ENCODE data around the gene S100A2.

The S100A2 gene

DNA sequence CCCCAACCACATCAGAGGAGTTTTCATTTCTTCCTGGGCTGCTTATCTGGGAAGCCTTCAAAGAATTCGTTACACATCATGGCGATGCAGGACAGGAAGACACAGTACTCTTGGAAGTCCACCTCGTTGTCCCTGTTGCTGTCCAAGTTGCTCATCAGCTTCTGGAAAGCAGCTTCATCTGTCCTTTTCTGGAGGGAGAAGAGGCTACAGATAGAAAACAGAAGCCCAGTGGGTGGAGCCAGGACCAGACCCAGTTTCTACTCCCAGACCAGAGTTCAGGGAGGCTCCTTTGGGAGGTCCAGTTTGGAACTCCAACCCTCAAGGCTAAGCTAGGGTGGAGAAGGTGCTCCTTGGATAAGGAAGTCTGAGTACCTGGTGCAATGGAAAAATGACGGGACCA lies 21.9 kb downstream of the S100A2 start:
- no peak for DNase-seq (ENCODE audit: low spot score)
- in situ Hi-C loops (cut with MboI; ENCODE audit: low sequenced_read_pairs, unreplicated experiment) = no loop called here
- TF ChIP-seq, protein P1, sequence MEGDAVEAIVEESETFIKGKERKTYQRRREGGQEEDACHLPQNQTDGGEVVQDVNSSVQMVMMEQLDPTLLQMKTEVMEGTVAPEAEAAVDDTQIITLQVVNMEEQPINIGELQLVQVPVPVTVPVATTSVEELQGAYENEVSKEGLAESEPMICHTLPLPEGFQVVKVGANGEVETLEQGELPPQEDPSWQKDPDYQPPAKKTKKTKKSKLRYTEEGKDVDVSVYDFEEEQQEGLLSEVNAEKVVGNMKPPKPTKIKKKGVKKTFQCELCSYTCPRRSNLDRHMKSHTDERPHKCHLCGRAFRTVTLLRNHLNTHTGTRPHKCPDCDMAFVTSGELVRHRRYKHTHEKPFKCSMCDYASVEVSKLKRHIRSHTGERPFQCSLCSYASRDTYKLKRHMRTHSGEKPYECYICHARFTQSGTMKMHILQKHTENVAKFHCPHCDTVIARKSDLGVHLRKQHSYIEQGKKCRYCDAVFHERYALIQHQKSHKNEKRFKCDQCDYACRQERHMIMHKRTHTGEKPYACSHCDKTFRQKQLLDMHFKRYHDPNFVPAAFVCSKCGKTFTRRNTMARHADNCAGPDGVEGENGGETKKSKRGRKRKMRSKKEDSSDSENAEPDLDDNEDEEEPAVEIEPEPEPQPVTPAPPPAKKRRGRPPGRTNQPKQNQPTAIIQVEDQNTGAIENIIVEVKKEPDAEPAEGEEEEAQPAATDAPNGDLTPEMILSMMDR (IDR thresholded peaks at IDR 0.05; ENCODE audit: borderline replicate concordance, control extremely low read depth, extremely low read depth, insufficient read depth, missing control alignments) = no peak

DNA sequence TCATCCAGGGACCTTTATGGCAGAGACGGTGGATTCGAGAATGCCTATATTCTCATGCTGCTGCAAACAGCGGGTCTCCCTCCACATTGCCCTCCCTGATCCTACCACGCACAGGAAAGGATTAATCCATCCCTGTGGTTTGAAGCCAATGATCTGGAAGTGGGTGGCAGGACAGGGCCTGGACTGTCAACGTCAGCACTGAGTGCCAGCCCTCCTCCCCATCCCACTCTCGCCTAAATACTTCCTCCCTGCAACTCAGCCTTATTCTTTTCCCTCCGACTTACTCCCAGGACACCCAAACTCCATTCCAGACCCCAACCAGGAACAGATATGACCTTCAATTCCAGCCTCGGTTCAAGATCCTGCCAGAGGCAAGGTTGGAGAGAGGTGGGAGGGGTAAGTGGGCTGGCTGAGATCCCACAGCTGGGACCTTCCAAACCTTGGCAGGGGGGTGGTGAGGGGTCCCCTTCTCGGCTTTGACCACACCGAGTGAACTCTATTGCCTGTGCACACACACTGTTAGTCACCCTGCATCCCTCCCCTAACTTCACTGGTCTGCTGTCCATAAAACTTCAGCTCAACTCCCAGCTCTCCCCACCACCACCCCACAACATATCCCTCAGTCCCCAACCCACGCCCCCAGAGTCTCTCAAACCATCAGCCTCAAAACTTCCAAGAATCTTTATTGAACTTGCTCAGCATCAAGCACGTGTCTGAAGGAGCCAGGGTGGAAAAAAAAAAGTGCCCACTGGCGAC lies 22.5 kb downstream of the S100A2 start:
- in situ Hi-C loops (cut with MboI; ENCODE audit: low sequenced_read_pairs, unreplicated experiment) = no loop called here
- DNase-seq (ENCODE audit: low spot score) = no peak
- TF ChIP-seq, protein P1 (IDR thresholded peaks at IDR 0.05; ENCODE audit: borderline replicate concordance, control extremely low read depth, extremely low read depth, insufficient read depth, missing control alignments) = no peak

DNA sequence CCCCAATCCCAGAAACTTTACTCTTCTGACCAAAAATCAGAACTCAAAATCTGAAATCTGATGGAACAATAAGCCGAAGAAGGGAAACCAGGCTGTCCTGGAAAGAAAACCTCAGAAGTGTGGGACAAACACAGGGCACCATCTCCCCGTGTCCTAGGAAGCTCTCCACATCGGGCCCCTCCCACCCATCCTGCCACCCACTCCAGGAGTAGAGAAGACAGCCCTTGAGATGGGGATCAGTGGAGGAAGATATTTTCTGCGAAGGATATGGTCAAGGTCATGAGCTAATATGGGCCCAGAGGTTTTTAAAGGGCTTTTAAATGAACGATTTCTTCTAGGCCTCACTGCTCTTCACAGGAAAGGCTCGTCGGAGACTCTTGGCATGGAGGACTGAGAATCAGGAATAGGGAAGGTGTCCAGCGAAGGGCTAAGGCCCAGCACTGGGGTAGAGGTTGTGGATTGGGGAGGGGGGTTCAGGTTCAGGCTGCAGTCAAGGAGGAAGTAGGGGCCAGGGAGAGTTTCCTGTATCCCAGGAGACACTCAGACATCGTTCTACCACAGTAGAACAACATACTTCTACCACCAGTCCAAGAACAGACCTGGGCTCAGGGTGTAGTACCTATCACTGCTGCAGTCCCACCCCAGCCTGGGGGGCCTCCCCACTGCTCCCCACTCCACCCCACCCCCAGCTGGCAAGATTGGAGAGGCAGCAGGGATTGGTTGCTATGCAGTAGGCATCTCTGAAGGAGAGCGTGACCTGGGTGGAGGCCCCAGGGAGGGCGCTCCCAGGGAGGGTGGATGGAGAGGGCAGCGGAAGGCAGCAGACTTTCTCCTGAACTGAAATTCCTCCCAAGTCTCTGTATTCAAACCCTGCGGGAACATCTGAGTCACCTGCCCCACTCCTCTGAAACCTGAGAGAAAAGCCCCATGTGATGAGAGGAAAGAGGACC lies 23.7 kb downstream of the S100A2 start:
- TF ChIP-seq, protein P1 (IDR thresholded peaks at IDR 0.05; ENCODE audit: borderline replicate concordance, control extremely low read depth, extremely low read depth, insufficient read depth, missing control alignments) = no peak
- DNase-seq (ENCODE audit: low spot score) = no peak
- in situ Hi-C loops (cut with MboI; ENCODE audit: low sequenced_read_pairs, unreplicated experiment) = no loop called here

DNA sequence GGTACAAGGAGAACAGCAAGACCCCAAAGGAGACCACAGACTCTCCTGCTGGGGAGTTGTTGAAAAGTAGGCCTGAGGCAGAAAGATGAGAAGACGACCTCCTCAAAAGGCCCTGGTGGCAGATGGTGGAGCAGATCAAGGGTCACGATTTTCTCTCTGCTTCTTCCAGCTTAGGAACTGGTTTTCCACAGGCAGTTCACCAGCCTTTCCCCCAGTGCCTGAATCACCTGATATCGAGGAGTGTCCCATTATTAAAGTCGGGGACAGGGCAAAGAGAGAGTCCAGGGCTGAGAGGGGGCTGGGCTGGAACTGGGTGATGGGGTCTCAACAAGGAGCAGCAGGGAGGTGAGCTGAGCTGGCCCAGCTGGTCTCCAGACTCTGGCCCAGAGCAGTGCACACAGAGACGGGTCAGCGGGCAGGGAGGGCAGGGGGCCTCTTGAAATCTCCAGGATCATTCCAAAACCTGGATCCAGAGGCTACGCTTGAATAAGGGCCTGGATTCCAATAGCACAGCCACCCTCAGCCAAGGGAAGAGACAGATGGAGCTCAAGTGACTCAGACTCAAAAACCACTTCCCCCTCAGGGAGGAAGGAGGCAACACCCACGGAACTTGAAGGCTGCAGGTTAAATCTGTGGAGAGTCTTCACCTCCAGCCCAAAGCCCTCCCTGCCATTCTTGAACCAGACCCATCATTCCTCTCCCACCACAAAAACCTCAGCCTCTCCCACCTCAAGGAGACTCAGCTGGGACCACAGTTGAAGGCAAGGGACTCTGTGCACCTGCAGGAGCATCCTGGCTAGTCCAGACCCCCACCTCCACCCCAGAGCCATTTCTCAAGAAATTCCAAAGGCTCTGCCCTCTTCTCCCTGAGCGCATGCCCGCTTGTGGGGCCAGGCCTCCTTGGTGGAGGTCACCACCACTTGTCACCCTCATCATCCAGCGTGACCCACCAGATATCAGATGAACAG lies 25.0 kb downstream of the S100A2 start, which contains the start of gene S100A5:
S100A5 (minus strand) TSS at position 541 of the 968 bp plus-strand sequence. CDS start 743 bp downstream, outside the sequence.
- in situ Hi-C loops (cut with MboI; ENCODE audit: low sequenced_read_pairs, unreplicated experiment) = no loop called here
- DNase-seq (ENCODE audit: low spot score) = no peak
- TF ChIP-seq, protein P1 (IDR thresholded peaks at IDR 0.05; ENCODE audit: borderline replicate concordance, control extremely low read depth, extremely low read depth, insufficient read depth, missing control alignments) = no peak

DNA sequence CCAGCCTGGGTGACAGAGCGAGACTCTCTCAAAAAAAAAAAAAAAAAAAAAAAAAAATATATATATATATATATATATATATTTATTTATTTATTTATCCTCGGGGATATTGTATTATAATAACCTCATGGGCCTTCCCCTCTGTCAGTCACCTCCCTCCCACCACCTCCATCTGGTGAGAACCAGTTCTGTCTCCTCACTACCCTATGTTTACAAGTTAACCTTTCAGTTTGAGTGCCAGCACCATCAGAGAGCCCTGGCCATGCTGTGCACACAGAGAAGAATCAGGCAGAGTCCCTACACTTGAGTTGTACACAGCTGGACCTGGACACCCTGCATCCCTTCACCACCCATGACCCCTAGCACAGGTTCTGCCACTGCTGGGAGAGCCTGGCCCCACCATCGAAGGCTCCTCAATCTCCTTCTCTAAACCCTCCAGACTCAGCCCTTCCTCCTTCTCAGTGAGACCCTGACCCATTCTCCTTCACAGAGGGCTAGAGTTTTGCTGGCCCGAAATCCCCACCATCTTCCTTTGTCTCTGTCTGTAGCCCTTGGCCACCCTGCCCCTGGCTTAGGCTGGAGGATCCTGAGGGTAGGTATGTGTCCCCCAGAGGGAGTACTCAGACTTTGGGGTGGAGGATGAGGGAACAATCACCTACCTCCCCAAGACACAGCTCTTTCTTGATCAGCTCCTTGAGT lies 26.1 kb downstream of the S100A2 start:
- TF ChIP-seq, protein P1 (IDR thresholded peaks at IDR 0.05; ENCODE audit: borderline replicate concordance, control extremely low read depth, extremely low read depth, insufficient read depth, missing control alignments) = no peak
- in situ Hi-C loops (cut with MboI; ENCODE audit: low sequenced_read_pairs, unreplicated experiment) = no loop called here
- no peak for DNase-seq (ENCODE audit: low spot score)
